A549 (cell line): Measurements from ENCODE around the gene ADAMTS13. TPM values are rescaled to one million over a fixed set of nuclear protein-coding genes. Genes with fewer than 3 reads are reported as not detected.

ENCODE experiments used
- ATAC-seq, 2 experiments: fragments of 200-7000 bp in 1 of 2; fragments of >200 bp in 1 of 2; cut with Nextera tagmentation in 1 of 2; cut with Tn5 transposase in 1 of 2; 3 replicates each; pipeline versions ENCODE4 v1.8.0 to v1.9.1; 2018 to 2020; ENCODE audit warnings: mild to moderate bottlenecking in 1 of 2, moderate library complexity in 1 of 2
- CTCF ChIA-PET: fragments of 300-600 bp; sonication (Branson Sonifier 250); formaldehyde crosslinking; extraction: SDS; loops from one replicate; lab custom pipeline; 2021; ENCODE audit warnings: antibody characterized with exemption, inconsistent platforms; lab: Yijun Ruan, JAX
- POLR2A ChIA-PET: fragments of 350-600 bp; formaldehyde crosslinking; extraction: SDS; loops from one replicate; lab custom pipeline; 2021; ENCODE audit warnings: antibody characterized with exemption, inconsistent platforms; lab: Yijun Ruan, JAX
- DNase-seq, 2 experiments: peaks; one replicate each; pipeline versions ENCODE4 v3.0.0 to v3.0.0-alpha.2; 2011 to 2016; ENCODE audit warnings: low read depth in 1 of 2, low spot score in 1 of 2
- FAIRE-seq: peaks from 2 replicates; lab custom pipeline; 2011; peaks lifted over from hg19 to GRCh38; lab: Jason Lieb, UNC
- H3K27ac ChIP-seq, 2 experiments: fragments of >200 bp; sonication (Bioruptor Twin); formaldehyde crosslinking; 3 replicates each; pipeline ENCODE4 v1.5.1; 2016 to 2017
- H3K4me1 ChIP-seq: fragments of >200 bp; sonication (Bioruptor Twin); formaldehyde crosslinking; 3 replicates; pipeline ENCODE4 v1.6.1; 2016
- H3K4me2 ChIP-seq: fragments of >200 bp; sonication (Bioruptor Twin); formaldehyde crosslinking; 3 replicates; pipeline ENCODE4 v1.6.1; 2016
- H3K4me3 ChIP-seq: fragments of >200 bp; sonication (Bioruptor Twin); formaldehyde crosslinking; 3 replicates; pipeline ENCODE4 v1.5.1; 2016
- H3K9me3 ChIP-seq: fragments of >200 bp; sonication (Bioruptor Twin); formaldehyde crosslinking; 3 replicates; pipeline ENCODE4 v1.6.1; 2016
- BCL3 ChIP-seq: fragments of >200 bp; sonication (Bioruptor Twin); formaldehyde crosslinking; IDR thresholded peaks from 3 replicates; pipeline ENCODE4 v1.6.1; 2016
- CHD4 ChIP-seq: fragments of 200-600 bp; sonication (generic); IDR thresholded peaks from 2 replicates; pipeline ENCODE4 v1.6.1; 2016; ENCODE audit warnings: antibody characterized with exemption, mild to moderate bottlenecking, borderline replicate concordance
- E2F6 ChIP-seq: IDR thresholded peaks from 2 replicates; pipeline ENCODE4 v1.6.1; 2012; ENCODE audit warnings: low read depth, borderline replicate concordance
- ELK1 ChIP-seq: fragments of 150-350 bp; IDR thresholded peaks from 2 replicates; pipeline ENCODE4 v1.6.1; 2014; ENCODE audit warnings: low read depth, mild to moderate bottlenecking, low read length
- EP300 ChIP-seq, 2 experiments: fragments of >200 bp; sonication (Bioruptor Twin); formaldehyde crosslinking; IDR thresholded peaks; 2 replicates in 1 of 2; 3 replicates in 1 of 2; pipeline ENCODE4 v1.6.1; 2016 to 2017
- FOSB ChIP-seq: fragments of 250-450 bp; sonication (Bioruptor Pico); IDR thresholded peaks from 2 replicates; pipeline ENCODE4 v1.5.0; 2020; ENCODE audit warnings: mild to moderate bottlenecking, moderate library complexity
- FOSL2 ChIP-seq, 2 experiments: fragments of 450-650 bp in 1 of 2; fragments of >200 bp in 1 of 2; sonication (Bioruptor Twin) in 1 of 2; formaldehyde crosslinking; IDR thresholded peaks; 2 replicates each; pipeline versions ENCODE4 v1.5.0 to v1.6.1; 2016 to 2020; ENCODE audit warnings: mild to moderate bottlenecking in 1 of 2, moderate library complexity in 1 of 2
- GATA3 ChIP-seq: IDR thresholded peaks from 2 replicates; pipeline ENCODE4 v1.6.1; 2012; ENCODE audit warnings: borderline replicate concordance
- HES2 ChIP-seq: fragments of >200 bp; sonication (Bioruptor Twin); formaldehyde crosslinking; IDR thresholded peaks from 2 replicates; pipeline ENCODE4 v1.6.1; 2016
- HOXB5 ChIP-seq: fragments of 250-450 bp; sonication (Bioruptor Pico); IDR thresholded peaks from 2 replicates; pipeline ENCODE4 v1.5.0; 2020; ENCODE audit warnings: mild to moderate bottlenecking, moderate library complexity
- MAFK ChIP-seq: fragments of 450-650 bp; IDR thresholded peaks from 2 replicates; pipeline ENCODE4 v1.6.1; 2014; ENCODE audit not compliant: partially characterized antibody
- NPAS2 ChIP-seq: fragments of 250-450 bp; sonication (Bioruptor Pico); IDR thresholded peaks from 2 replicates; pipeline ENCODE4 v1.8.0; 2022; ENCODE audit warnings: mild to moderate bottlenecking, moderate library complexity, borderline replicate concordance
- PBX3 ChIP-seq: IDR thresholded peaks from 2 replicates; pipeline ENCODE4 v1.6.1; 2012
- PHF8 ChIP-seq: fragments of 200-600 bp; sonication (generic); IDR thresholded peaks from 2 replicates; pipeline ENCODE4 v1.6.1; 2016; ENCODE audit warnings: low read depth, mild to moderate bottlenecking, antibody characterized with exemption, moderate library complexity, borderline replicate concordance
- POLR2A ChIP-seq: IDR thresholded peaks from 2 replicates; pipeline ENCODE4 v1.6.1; 2012; ENCODE audit warnings: mild to moderate bottlenecking, low read length
- POLR2AphosphoS2 ChIP-seq: conservative IDR thresholded peaks from 2 replicates; pipeline ENCODE4 v1.6.1; 2012; ENCODE audit warnings: low read length, improper control_type of control experiment, inconsistent platforms
- RAD21 ChIP-seq, 2 experiments: fragments of >200 bp in 1 of 2; sonication (Bioruptor Twin) in 1 of 2; formaldehyde crosslinking in 1 of 2; IDR thresholded peaks in 1 of 2; conservative IDR thresholded peaks in 1 of 2; 2 replicates in 1 of 2; 3 replicates in 1 of 2; pipeline ENCODE4 v1.6.1; 2012 to 2018; ENCODE audit warnings: inconsistent platforms in 1 of 2
- RARB ChIP-seq: fragments of 250-450 bp; sonication (Bioruptor Pico); IDR thresholded peaks from 2 replicates; pipeline ENCODE4 v1.8.0; 2021; ENCODE audit warnings: mild to moderate bottlenecking, moderate library complexity
- RCOR1 ChIP-seq: fragments of 150-350 bp; IDR thresholded peaks from 2 replicates; pipeline ENCODE4 v1.6.1; 2014; ENCODE audit warnings: antibody characterized with exemption, low read length, low read depth
- RNF2 ChIP-seq: fragments of 200-600 bp; sonication (generic); IDR thresholded peaks from 2 replicates; pipeline ENCODE4 v1.6.1; 2016; ENCODE audit warnings: low read depth, mild to moderate bottlenecking, antibody characterized with exemption, moderate library complexity, borderline replicate concordance
- TP53 ChIP-seq: fragments of 250-450 bp; sonication (Bioruptor Pico); IDR thresholded peaks from 2 replicates; pipeline ENCODE4 v1.5.0; 2021; ENCODE audit warnings: mild to moderate bottlenecking, moderate library complexity
- USF2 ChIP-seq: fragments of 450-650 bp; IDR thresholded peaks from 2 replicates; pipeline ENCODE4 v1.6.1; 2014; ENCODE audit warnings: antibody characterized with exemption
- ZC3H11A ChIP-seq: fragments of 450-650 bp; IDR thresholded peaks from 2 replicates; pipeline ENCODE4 v1.6.1; 2014; ENCODE audit warnings: antibody characterized with exemption, mild to moderate bottlenecking
- ZFP36 ChIP-seq: fragments of 450-650 bp; IDR thresholded peaks from 2 replicates; pipeline ENCODE4 v1.6.1; 2014; ENCODE audit warnings: borderline replicate concordance; ENCODE audit not compliant: partially characterized antibody
- ZNF302 ChIP-seq: fragments of 250-450 bp; sonication (Bioruptor Pico); IDR thresholded peaks from 2 replicates; pipeline ENCODE4 v1.9.0; 2021; ENCODE audit warnings: inconsistent platforms, mild to moderate bottlenecking, moderate library complexity
- WGBS: methylation state at CpG from one replicate; pipeline ENCODE4 v1.1.6; 2017; ENCODE audit errors: missing lambda C conversion rate; 5-methylcytosine and 5-hydroxymethylcytosine counted together
- polyA plus RNA-seq, 4 experiments: library from polyadenylated mRNA; depleted of rRNA in 3 of 4; stranded (reverse); fragments of >200 nt; fragmentation: RNase III in 1 of 4; extraction: RNeasy Plus Mini Kit Qiagen cat#74134 plus additional on column Dnase treatment in 1 of 4; gene quantifications; 2 replicates in 3 of 4; 3 replicates in 1 of 4; pipeline ENCODE4 v1.2.3, GENCODE V29; 2011 to 2017

The ADAMTS13 gene
- polyA plus RNA-seq, 2 of the 4 experiments (the other 2 are of a cell fraction), result 0.80 to 0.98 TPM

GRCh38 chr9:133440874-133441273, 18.7 kb downstream of the ADAMTS13 start:
- Histone ChIP-seq H3K9me3 (no peaks in the 10 kb centered on the region), H3K4me3 (no peak overlapping the region), H3K4me2 (no peak overlapping the region), H3K4me1 (no peaks in the 10 kb centered on the region), H3K27ac (no peak overlapping the region)
- DNase-seq (no peak), ATAC-seq (no peak), FAIRE-seq (no peak)
- 84% methylated on average over 12 of the region's 12 CpGs for WGBS
- CTCF ChIA-PET, result interaction anchor here (0.6 to 3.8 kb wide), 3 partner anchors 10 to 46 kb away, joined by 4 to 14 read pairs (median 9); no protein-coding TSS in a partner anchor
- POLR2A ChIA-PET, result no interaction called here
- TF ChIP-seq FOSL2 (IDR thresholded peaks at IDR 0.05), result no peak
- TF ChIP-seq FOSL2 (CRISPR knock-in tag; IDR thresholded peaks at IDR 0.05), result no peak
- TF ChIP-seq FOSB (CRISPR knock-in tag), result no peak
- TF ChIP-seq ZNF302 (CRISPR knock-in tag), result no peak
- TF ChIP-seq E2F6, result no peak
- no peak for TF ChIP-seq HOXB5 (CRISPR knock-in tag)
- TF ChIP-seq MAFK, result no peak
- TF ChIP-seq TP53 (CRISPR knock-in tag), result no peak
- no peak for TF ChIP-seq BCL3
- TF ChIP-seq HES2, result no peak
- no peak for TF ChIP-seq POLR2AphosphoS2
- no peak for TF ChIP-seq GATA3

- Histone ChIP-seq H3K4me3 (no peak overlapping the region), H3K4me2 (no peak overlapping the region), H3K27ac (no peak overlapping the region)
- CTCF ChIA-PET, result interaction anchor here (0.6 to 3.8 kb wide), 8 partner anchors 11 to 439 kb away, joined by 3 to 14 read pairs (median 3); partner anchors contain the start of genes ADAMTS13 and GBGT1
- ATAC-seq (no peak), DNase-seq (no peak), FAIRE-seq (no peak)
- whole genome bisulfite sequencing, result 53% methylated on average over 5 of the region's 5 CpGs
- TF ChIP-seq EP300 (IDR thresholded peaks at IDR 0.05), result no peak
- TF ChIP-seq PHF8, result no peak
- no peak for TF ChIP-seq RCOR1
- no peak for TF ChIP-seq HOXB5 (CRISPR knock-in tag)
- TF ChIP-seq ELK1, result no peak
- no peak for TF ChIP-seq CHD4
- no peak for TF ChIP-seq NPAS2
- TF ChIP-seq ZNF302 (CRISPR knock-in tag), result no peak
- TF ChIP-seq, all 56 proteins: peak for 0
- no peaks in the 10 kb centered on the region for H3K9me3 ChIP-seq
- no peaks in the 10 kb centered on the region for H3K4me1 ChIP-seq
- POLR2A ChIA-PET, result no interaction called here
Measured at GRCh38 chr9:133441571-133441970, 19.4 kb downstream of the ADAMTS13 start.

- H3K4me2 ChIP-seq, result no peak overlapping the region
- WGBS, result 52% methylated on average over 3 of the region's 15 CpGs
- FAIRE-seq (no peak), DNase-seq (no peak), ATAC-seq (no peak)
- H3K27ac ChIP-seq, result no peak overlapping the region
- no peak for TF ChIP-seq MAFK
- no peak for TF ChIP-seq HES2
- TF ChIP-seq RNF2, result no peak
- no peak for TF ChIP-seq ZC3H11A
- TF ChIP-seq POLR2A, result no peak
- TF ChIP-seq USF2, result no peak
- no peak for TF ChIP-seq CHD4
- no peak for TF ChIP-seq NPAS2
- TF ChIP-seq RAD21 (conservative IDR thresholded peaks at IDR 0.05 in 1 of 2, IDR thresholded peaks at IDR 0.05 in 1 of 2), result no peak
- no peak for TF ChIP-seq ZFP36
- TF ChIP-seq PBX3, result no peak
- TF ChIP-seq RARB, result no peak
- TF ChIP-seq HOXB5 (CRISPR knock-in tag), result no peak
- no peaks in the 10 kb centered on the region for H3K4me1 ChIP-seq
- no peaks in the 10 kb centered on the region for H3K9me3 ChIP-seq
- no peak overlapping the region for H3K4me3 ChIP-seq
- POLR2A ChIA-PET, result interaction anchor here (1.4 kb wide), 1 partner anchor 16 kb away, joined by 5 read pairs; the partner anchor contains the start of gene CACFD1
- CTCF ChIA-PET, result interaction anchor here (0.8 to 3.8 kb wide), 8 partner anchors 10 to 258 kb away, joined by 3 to 14 read pairs (median 6); no protein-coding TSS in a partner anchor
Measured at GRCh38 chr9:133443248-133443647, 21.1 kb downstream of the ADAMTS13 start.
